Neural cell (in vitro differentiated cells): ENCODE measurements around the gene SPTBN1.

Source experiments
- CTCF ChIP-seq: fragments of 450-650 bp; IDR thresholded peaks from 2 replicates; pipeline ENCODE4 v1.5.1; 2014; ENCODE audit warnings: antibody characterized with exemption, mild to moderate bottlenecking, moderate library complexity; ENCODE audit not compliant: poor library complexity, severe bottlenecking
- EZH2 ChIP-seq: fragments of 200-600, 300-800 bp; shearing (Covaris generic), sonication (generic); IDR thresholded peaks from 2 replicates; pipeline ENCODE4 v1.6.1; 2014; ENCODE audit warnings: antibody characterized with exemption, low read length, borderline replicate concordance, mild to moderate bottlenecking; ENCODE audit not compliant: insufficient read depth, poor library complexity, severe bottlenecking
- POLR2AphosphoS5 ChIP-seq: IDR thresholded peaks from 2 replicates; pipeline ENCODE4 v1.6.1; 2012

GRCh38 chr2:54565551-54565950 is 109.4 kb downstream of the SPTBN1 start:
- TF ChIP-seq EZH2 (no peak), CTCF (no peak), POLR2AphosphoS5 (no peak)
